ENCODE measurements around the gene ZNF184. TPM values are rescaled to one million over a fixed set of nuclear protein-coding genes. Genes with fewer than 3 reads are reported as not detected.

Gene ZNF184
- total RNA-seq, 4 donors from 2014 or later, result 3.8 to 28.3 (median 10.7) TPM

DNA sequence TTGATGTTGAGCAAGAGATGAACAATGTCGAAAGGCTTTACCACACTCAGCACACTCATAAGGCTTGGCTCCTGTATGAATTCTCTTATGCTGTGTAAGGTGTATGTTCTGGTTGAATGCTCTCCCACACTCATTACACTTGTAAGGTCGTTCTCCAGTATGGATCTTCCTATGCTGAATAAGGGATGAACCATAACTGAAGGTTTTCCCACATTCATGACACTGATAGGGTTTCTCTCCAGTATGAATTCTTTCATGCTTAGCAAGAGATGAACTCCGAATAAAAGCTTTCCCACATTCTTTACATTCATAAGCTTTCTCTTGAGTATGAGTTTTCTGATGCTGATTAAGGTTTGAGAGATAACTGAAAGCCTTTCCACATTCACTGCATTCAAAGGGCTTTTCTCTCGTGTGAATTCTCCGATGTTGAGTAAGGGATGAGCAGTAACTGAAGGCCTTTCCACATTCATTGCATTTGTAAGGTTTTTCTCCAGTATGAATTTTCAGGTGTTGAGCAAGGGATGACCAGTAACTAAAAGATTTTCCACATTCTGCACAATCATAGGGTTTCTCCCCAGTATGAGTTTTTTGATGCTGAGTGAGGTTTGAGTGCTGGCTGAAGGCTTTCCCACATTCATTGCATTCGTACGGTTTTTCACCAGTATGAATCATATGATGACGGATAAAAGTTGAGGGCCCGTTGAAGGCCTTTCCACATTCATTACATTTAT, 21.1 kb downstream of the ZNF184 start:
- Histone ChIP-seq H3K9me3 (peaks cover 0 to 37% of the 10 kb centered on the region in 2 donors), H3K27me3 (no peaks in the 10 kb centered on the region), H3K4me1 (no peaks in the 10 kb centered on the region), H3K36me3 (no peaks in the 10 kb centered on the region), H3K27ac (no peak overlapping the region), H3K4me3 (no peak overlapping the region)
- no peak for DNase-seq
- no peak for TF ChIP-seq POLR2A (IDR thresholded peaks at IDR 0.05)
- TF ChIP-seq, protein P1, sequence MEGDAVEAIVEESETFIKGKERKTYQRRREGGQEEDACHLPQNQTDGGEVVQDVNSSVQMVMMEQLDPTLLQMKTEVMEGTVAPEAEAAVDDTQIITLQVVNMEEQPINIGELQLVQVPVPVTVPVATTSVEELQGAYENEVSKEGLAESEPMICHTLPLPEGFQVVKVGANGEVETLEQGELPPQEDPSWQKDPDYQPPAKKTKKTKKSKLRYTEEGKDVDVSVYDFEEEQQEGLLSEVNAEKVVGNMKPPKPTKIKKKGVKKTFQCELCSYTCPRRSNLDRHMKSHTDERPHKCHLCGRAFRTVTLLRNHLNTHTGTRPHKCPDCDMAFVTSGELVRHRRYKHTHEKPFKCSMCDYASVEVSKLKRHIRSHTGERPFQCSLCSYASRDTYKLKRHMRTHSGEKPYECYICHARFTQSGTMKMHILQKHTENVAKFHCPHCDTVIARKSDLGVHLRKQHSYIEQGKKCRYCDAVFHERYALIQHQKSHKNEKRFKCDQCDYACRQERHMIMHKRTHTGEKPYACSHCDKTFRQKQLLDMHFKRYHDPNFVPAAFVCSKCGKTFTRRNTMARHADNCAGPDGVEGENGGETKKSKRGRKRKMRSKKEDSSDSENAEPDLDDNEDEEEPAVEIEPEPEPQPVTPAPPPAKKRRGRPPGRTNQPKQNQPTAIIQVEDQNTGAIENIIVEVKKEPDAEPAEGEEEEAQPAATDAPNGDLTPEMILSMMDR (IDR thresholded peaks at IDR 0.05), result no peak
- intact Hi-C loops (cut with DNase I; ENCODE audit: low total_unique reads), result no loop called here

DNA sequence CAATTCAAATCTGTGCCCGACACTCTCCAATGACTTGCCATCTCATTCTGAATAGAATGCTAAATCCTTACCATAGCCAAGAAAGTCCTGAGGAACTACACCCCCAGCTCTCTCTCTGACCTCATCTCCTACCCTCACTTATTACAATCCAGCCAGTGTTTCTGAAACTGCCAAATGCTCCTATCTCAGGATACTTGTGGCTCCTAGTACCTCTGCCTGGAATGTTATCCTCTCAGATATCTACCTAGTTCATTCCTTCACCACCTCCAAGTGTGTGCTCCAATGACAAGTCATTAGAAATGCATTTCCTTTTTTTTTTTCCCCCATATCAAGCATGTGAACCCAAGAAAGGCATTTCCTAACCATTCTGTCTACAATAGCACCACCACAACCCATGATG, 24.4 kb downstream of the ZNF184 start:
- intact Hi-C loops (cut with DNase I; ENCODE audit: low total_unique reads), result no loop called here
- DNase-seq, result no peak
- Histone ChIP-seq H3K36me3 (no peaks in the 10 kb centered on the region), H3K4me3 (no peak overlapping the region), H3K4me1 (no peaks in the 10 kb centered on the region), H3K27ac (no peak overlapping the region), H3K9me3 (peaks cover 0 to 40% of the 10 kb centered on the region in 2 donors), H3K27me3 (no peaks in the 10 kb centered on the region)
- no peak for TF ChIP-seq POLR2A (IDR thresholded peaks at IDR 0.05)
- TF ChIP-seq, protein P1 (IDR thresholded peaks at IDR 0.05), result no peak

DNA sequence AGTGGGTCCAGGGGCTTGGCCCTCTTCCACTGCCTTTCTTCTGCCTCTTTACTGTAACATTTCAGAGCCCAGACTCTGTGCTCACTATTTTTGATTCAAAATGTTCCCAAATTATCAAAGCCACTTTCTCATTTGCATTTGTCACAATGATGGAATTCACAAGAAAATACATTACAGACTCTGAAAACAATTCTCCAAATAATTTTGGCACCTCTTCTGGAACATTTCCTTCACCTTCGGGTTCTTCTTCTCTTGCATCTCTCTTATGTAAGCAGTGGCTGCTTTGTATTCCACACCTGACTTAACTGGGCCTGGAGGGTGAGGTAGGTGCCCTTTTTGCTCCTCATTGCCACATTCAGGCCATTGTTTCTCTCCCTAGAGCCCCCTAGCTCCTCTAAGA, 30.0 kb downstream of the ZNF184 start:
- intact Hi-C loops (cut with DNase I; ENCODE audit: low total_unique reads), result no loop called here
- peaks cover 0 to 16% of the 10 kb centered on the region in 2 donors for H3K9me3 ChIP-seq
- no peaks in the 10 kb centered on the region for H3K27me3 ChIP-seq
- no peaks in the 10 kb centered on the region for H3K36me3 ChIP-seq
- TF ChIP-seq, protein P1 (IDR thresholded peaks at IDR 0.05), result no peak
- TF ChIP-seq POLR2A (IDR thresholded peaks at IDR 0.05), result no peak
- no peaks in the 10 kb centered on the region for H3K4me1 ChIP-seq
- no peak overlapping the region for H3K27ac ChIP-seq
- H3K4me3 ChIP-seq, result no peak overlapping the region
- no peak for DNase-seq

DNA sequence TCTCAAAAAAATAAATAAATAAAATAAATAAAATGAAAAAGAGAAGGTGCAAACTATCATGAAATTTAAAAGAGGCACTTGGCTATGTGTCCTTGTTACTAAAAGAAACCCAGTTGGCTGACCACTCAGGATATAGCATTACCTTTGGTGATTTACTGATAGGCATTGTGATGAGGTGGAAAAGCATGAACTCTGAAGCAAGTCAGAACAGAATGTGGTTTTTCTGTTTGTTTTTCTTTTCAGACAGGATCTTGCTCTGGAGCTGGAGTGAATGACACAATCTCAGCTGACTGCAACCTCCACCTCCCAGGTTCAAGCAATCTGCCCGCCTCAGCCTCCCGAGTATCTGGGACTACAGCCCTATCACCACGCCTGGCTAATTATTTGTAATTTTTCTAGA, 31.9 kb downstream of the ZNF184 start:
- Histone ChIP-seq H3K4me3 (no peak overlapping the region), H3K36me3 (no peaks in the 10 kb centered on the region), H3K27me3 (no peaks in the 10 kb centered on the region), H3K27ac (no peak overlapping the region), H3K4me1 (no peaks in the 10 kb centered on the region), H3K9me3 (peaks cover 0 to 6% of the 10 kb centered on the region in 2 donors)
- no peak for TF ChIP-seq POLR2A (IDR thresholded peaks at IDR 0.05)
- TF ChIP-seq, protein P1 (IDR thresholded peaks at IDR 0.05), result no peak
- intact Hi-C loops (cut with DNase I; ENCODE audit: low total_unique reads), result no loop called here
- no peak for DNase-seq

DNA sequence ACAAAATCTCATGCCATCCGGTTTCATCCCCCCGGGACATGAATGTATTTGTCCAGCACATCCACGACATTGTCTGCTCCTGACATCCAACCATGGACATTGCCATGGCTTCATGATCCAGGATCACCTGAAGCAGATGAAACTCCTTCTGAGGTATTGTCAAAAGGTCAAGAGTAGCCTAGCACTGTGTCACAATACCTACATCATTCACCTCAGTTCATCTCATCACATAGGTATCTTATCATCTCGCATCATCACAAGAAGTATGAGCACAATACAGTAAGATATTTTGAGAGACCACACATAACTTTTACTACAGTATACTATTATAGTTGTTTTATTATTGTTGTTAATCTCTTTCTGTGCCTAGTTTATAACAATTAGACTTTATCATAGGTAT, 33.5 kb downstream of the ZNF184 start:
- H3K27ac ChIP-seq, result no peak overlapping the region
- TF ChIP-seq, protein P1 (IDR thresholded peaks at IDR 0.05), result no peak
- no peak for TF ChIP-seq POLR2A (IDR thresholded peaks at IDR 0.05)
- no peak overlapping the region for H3K4me3 ChIP-seq
- no peaks in the 10 kb centered on the region for H3K9me3 ChIP-seq
- H3K27me3 ChIP-seq, result no peaks in the 10 kb centered on the region
- no peak for DNase-seq
- intact Hi-C loops (cut with DNase I; ENCODE audit: low total_unique reads), result no loop called here
- H3K4me1 ChIP-seq, result no peaks in the 10 kb centered on the region
- no peaks in the 10 kb centered on the region for H3K36me3 ChIP-seq
